GM12878 (cell line): ENCODE results near the gene HOXC5. TPM values are rescaled to one million over a fixed set of nuclear protein-coding genes. Genes with fewer than 3 reads are reported as not detected.

Experiments used
- ATAC-seq: fragments of 200-7000 bp; cut with Tn5 transposase; 3 replicates; pipeline ENCODE4 v1.9.1; 2020; ENCODE audit warnings: mild to moderate bottlenecking, moderate library complexity
- BruUV-seq: library from RNA; stranded (reverse); fragments of 400-500 nt; replicated peaks from 2 replicates; lab custom pipeline; 2021; lab: Mats Ljungman, UMichigan
- CTCF ChIA-PET: fragments of 300-600 bp; sonication (Branson Sonifier 250); formaldehyde crosslinking; extraction: SDS; loops from one replicate; lab custom pipeline; 2021; ENCODE audit warnings: inconsistent platforms; lab: Yijun Ruan, JAX
- POLR2A ChIA-PET: fragments of 350-600 bp; formaldehyde crosslinking; extraction: SDS; loops from one replicate; lab custom pipeline; 2021; ENCODE audit warnings: inconsistent platforms; lab: Charles Lee
- RAD21 ChIA-PET: fragments of 300-600 bp; sonication (Branson Sonifier 250); formaldehyde crosslinking; loops from one replicate; lab custom pipeline; 2023; ENCODE audit warnings: antibody characterized with exemption; ENCODE audit not compliant: unreplicated experiment; lab: Charles Lee
- SMC1A ChIA-PET: fragments of 300-600 bp; sonication (Branson Sonifier 250); formaldehyde crosslinking; loops from one replicate; lab custom pipeline; 2023; ENCODE audit not compliant: unreplicated experiment, uncharacterized antibody; lab: Charles Lee
- DNase-seq: peaks from one replicate; pipeline ENCODE4 v3.0.0-alpha.2; 2011; ENCODE audit warnings: low read depth, low spot score
- FAIRE-seq: peaks from 3 replicates; lab custom pipeline; 2011; peaks lifted over from hg19 to GRCh38; lab: Jason Lieb, UNC
- H2AFZ ChIP-seq: 2 replicates; pipeline ENCODE4 v1.6.0; 2011; ENCODE audit warnings: low read depth, low read length, control low read depth; ENCODE audit not compliant: control insufficient read depth
- H3K27ac ChIP-seq: 2 replicates; pipeline ENCODE4 v1.5.1; 2011; ENCODE audit warnings: control low read depth; ENCODE audit not compliant: control insufficient read depth, insufficient read depth
- H3K27me3 ChIP-seq, 2 experiments: replicated peaks in 1 of 2; 2 replicates each; pipeline versions ENCODE4 v1.6.0 to v1.6.1; 2011; ENCODE audit warnings: low read length in 1 of 2; ENCODE audit not compliant: control insufficient read depth in 2 of 2, insufficient read depth in 2 of 2
- H3K36me3 ChIP-seq, 2 experiments: 2 replicates each; pipeline ENCODE4 v1.5.1; 2011; ENCODE audit warnings: low read length in 1 of 2; ENCODE audit not compliant: control insufficient read depth in 2 of 2, insufficient read depth in 2 of 2
- H3K4me1 ChIP-seq: 2 replicates; pipeline ENCODE4 v1.6.1; 2011; ENCODE audit warnings: mild to moderate bottlenecking, low read length, moderate library complexity, mixed read lengths; ENCODE audit not compliant: control insufficient read depth, insufficient read depth
- H3K4me2 ChIP-seq: 2 replicates; pipeline ENCODE4 v1.6.0; 2011; ENCODE audit warnings: control low read depth; ENCODE audit not compliant: control insufficient read depth, insufficient read depth
- H3K4me3 ChIP-seq: fragments of 200-600 bp; sonication (generic); 2 replicates; pipeline ENCODE4 v1.5.1; 2016
- H3K79me2 ChIP-seq: 2 replicates; pipeline ENCODE4 v1.6.0; 2011; ENCODE audit warnings: low read length; ENCODE audit not compliant: control insufficient read depth, insufficient read depth
- H3K9ac ChIP-seq: 2 replicates; pipeline ENCODE4 v1.8.0; 2011; ENCODE audit warnings: low read length, control low read depth, mixed read lengths; ENCODE audit not compliant: control insufficient read depth, insufficient read depth
- H3K9me3 ChIP-seq: replicated peaks from 3 replicates; pipeline ENCODE4 v1.5.1; 2011; ENCODE audit warnings: mild to moderate bottlenecking, low read length; ENCODE audit not compliant: control insufficient read depth, insufficient read depth
- H4K20me1 ChIP-seq: 2 replicates; pipeline ENCODE4 v1.6.0; 2011; ENCODE audit not compliant: control insufficient read depth, insufficient read depth
- BHLHE40 ChIP-seq, 2 experiments: fragments of 450-650 bp in 1 of 2; IDR thresholded peaks; 2 replicates each; pipeline ENCODE4 v1.6.1; 2011 to 2017; ENCODE audit warnings: low read depth in 2 of 2, borderline replicate concordance in 1 of 2, improper control_type of control experiment in 1 of 2, low read length in 1 of 2, mild to moderate bottlenecking in 1 of 2
- BRCA1 ChIP-seq: IDR thresholded peaks from 2 replicates; pipeline ENCODE4 v1.6.1; 2011; ENCODE audit warnings: low read depth, low read length, improper control_type of control experiment
- CTCF ChIP-seq, 3 experiments: IDR thresholded peaks in 2 of 3; conservative IDR thresholded peaks in 1 of 3; 2 replicates each; pipeline ENCODE4 v1.5.1; 2011; ENCODE audit warnings: low read depth in 3 of 3, low read length in 3 of 3, mild to moderate bottlenecking in 3 of 3, control low read depth in 2 of 3, moderate library complexity in 2 of 3, inconsistent platforms in 1 of 3, mixed read lengths in 1 of 3; ENCODE audit not compliant: control insufficient read depth in 2 of 3, insufficient read depth in 1 of 3; ENCODE audit errors: extremely low read depth in 1 of 3
- ESRRA ChIP-seq: IDR thresholded peaks from 2 replicates; pipeline ENCODE4 v1.6.1; 2012; ENCODE audit warnings: mild to moderate bottlenecking, low read length, improper control_type of control experiment
- EZH2 ChIP-seq: IDR thresholded peaks from 2 replicates; pipeline ENCODE4 v1.6.1; 2012; ENCODE audit warnings: low read depth, mild to moderate bottlenecking, control low read depth, inconsistent platforms, low read length, borderline replicate concordance; ENCODE audit not compliant: control insufficient read depth
- FOS ChIP-seq: IDR thresholded peaks from 3 replicates; pipeline ENCODE4 v1.6.1; 2011; ENCODE audit warnings: borderline replicate concordance; ENCODE audit not compliant: insufficient read length; ENCODE audit errors: extremely low read depth
- HSF1 ChIP-seq: fragments of 150-350 bp; IDR thresholded peaks from 2 replicates; pipeline ENCODE4 v1.6.1; 2014; ENCODE audit warnings: mild to moderate bottlenecking, low read depth, low read length
- IKZF2 ChIP-seq, 2 experiments: fragments of 450-650 bp; IDR thresholded peaks; 2 replicates each; pipeline ENCODE4 v1.6.1; 2017; ENCODE audit warnings: mild to moderate bottlenecking in 2 of 2, moderate library complexity in 2 of 2
- MTA2 ChIP-seq: fragments of 450-650 bp; IDR thresholded peaks from 2 replicates; pipeline ENCODE4 v1.6.1; 2016; ENCODE audit warnings: low read depth, mild to moderate bottlenecking, moderate library complexity
- MYB ChIP-seq: fragments of 150-350 bp; IDR thresholded peaks from 2 replicates; pipeline ENCODE4 v1.6.1; 2014; ENCODE audit warnings: mild to moderate bottlenecking, low read depth, low read length, borderline replicate concordance
- NBN ChIP-seq: fragments of 450-650 bp; IDR thresholded peaks from 2 replicates; pipeline ENCODE4 v1.6.1; 2016
- PRDM15 ChIP-seq: fragments of 450-650 bp; formaldehyde crosslinking; IDR thresholded peaks from 2 replicates; pipeline ENCODE4 v1.4.0; 2020; ENCODE audit warnings: mild to moderate bottlenecking, moderate library complexity
- SIN3A ChIP-seq: IDR thresholded peaks from 2 replicates; pipeline ENCODE4 v1.6.1; 2012; ENCODE audit warnings: low read depth, low read length, improper control_type of control experiment
- SP1 ChIP-seq: IDR thresholded peaks from one replicate; pipeline ENCODE4 v1.6.1; 2011; ENCODE audit warnings: low read depth, low read length
- SRF ChIP-seq, 2 experiments: IDR thresholded peaks; 2 replicates each; pipeline ENCODE4 v1.6.1; 2011; ENCODE audit warnings: low read depth in 2 of 2, low read length in 2 of 2, mild to moderate bottlenecking in 1 of 2, moderate library complexity in 1 of 2
- YY1 ChIP-seq: IDR thresholded peaks from 2 replicates; pipeline ENCODE4 v1.6.1; 2011; ENCODE audit warnings: low read depth, mild to moderate bottlenecking, low read length
- WGBS: methylation state at CpG from one replicate; pipeline ENCODE4 v1.1.6; 2016; ENCODE audit warnings: low lambda C conversion rate; ENCODE audit not compliant: insufficient replicate concordance, insufficient coverage; ENCODE audit errors: missing lambda C conversion rate; 5-methylcytosine and 5-hydroxymethylcytosine counted together
- in situ Hi-C: fragments of 300-500 bp; cut with MboI; formaldehyde crosslinking; loops from 9 replicates; pipeline ENCODE4 v1.14.3; 2018; ENCODE audit warnings: mixed read lengths
- intact Hi-C: fragments of 100-400 bp; cut with micrococcal nuclease; formaldehyde crosslinking; loops from one replicate; pipeline ENCODE4 v1.14.2; 2022; ENCODE audit not compliant: unreplicated experiment
- polyA plus RNA-seq, 11 experiments: library from polyadenylated mRNA; depleted of rRNA in 4 of 11; unstranded in 6 of 11; stranded (reverse) in 5 of 11; fragments of >200 nt; fragmentation: Nextera tagmentation in 4 of 11; fragmentation: Illumina TruSeq in 1 of 11; extraction: Ambion mirVana in 4 of 11; extraction: Trizol in 1 of 11; gene quantifications; 1 replicate in 1 of 11; 2 replicates in 10 of 11; pipeline versions ENCODE4 v1.2.1 to v1.2.3, GENCODE V29; 2011 to 2016; ENCODE audit warnings: inconsistent platforms in 2 of 11, missing spikeins in 2 of 11, low read depth in 1 of 11
- total RNA-seq, 4 experiments: library from RNA; depleted of rRNA in 3 of 4; stranded (reverse); fragments of >200 nt in 3 of 4; fragmentation: Illumina TruSeq in 1 of 4; extraction: Trizol in 1 of 4; gene quantifications; 2 replicates each; pipeline versions ENCODE4 v1.2.1 to v1.2.3, GENCODE V29; 2013 to 2021

The HOXC5 gene
- total and polyA plus RNA-seq, 10 of the 15 experiments (the other 5 are each of a cell fraction or from before 2014, with no cell fraction given), result 0.11 TPM; not detected in 9

- H3K4me3 ChIP-seq, result no peak overlapping the region
- H3K4me2 ChIP-seq, result no peak overlapping the region
- no peaks in the 10 kb centered on the region for H3K9me3 ChIP-seq
- H3K36me3 ChIP-seq, result no peaks in the 10 kb centered on the region
- H3K79me2 ChIP-seq, result no peaks in the 10 kb centered on the region
- no peak overlapping the region for H3K9ac ChIP-seq
- no peak overlapping the region for H2AFZ ChIP-seq
- peaks cover 3% of the 10 kb centered on the region; the same call in 1 of the 2 replicates for H4K20me1 ChIP-seq
- ChIA-PET SMC1A (interaction anchor here (0.6 to 1.5 kb wide), 4 partner anchors 10 to 234 kb away, joined by 3 to 5 read pairs (median 4); no protein-coding TSS in a partner anchor), CTCF (interaction anchor here (0.6 to 2.8 kb wide), 12 partner anchors 13 to 248 kb away, joined by 3 to 10 read pairs (median 4); no protein-coding TSS in a partner anchor), RAD21 (interaction anchor here (0.6 to 2.1 kb wide), 7 partner anchors 9 to 380 kb away, joined by 3 to 7 read pairs (median 4); partner anchors contain the start of gene HOXC9), POLR2A (interaction anchor here (0.7 kb wide), 1 partner anchor 9 kb away, joined by 5 read pairs; the partner anchor contains the start of gene HOXC9)
- FAIRE-seq (no peak), DNase-seq (no peak), ATAC-seq (no peak)
- WGBS, result under 1% methylated on average over 8 of the region's 8 CpGs
- in situ Hi-C loops, result no loop called here
- BruUV-seq, result no TSS peak
- intact Hi-C loops, result no loop called here
- H3K27me3 ChIP-seq, result peaks cover 29 to 57% of the 10 kb centered on the region in 2 experiments
- H3K4me1 ChIP-seq, result peaks cover 13% of the 10 kb centered on the region
- TF ChIP-seq PRDM15 (no peak), IKZF2 (IDR thresholded peaks at IDR 0.05) (no peak), EZH2 (no peak), SP1 (no peak), BRCA1 (no peak), MTA2 (no peak), SIN3A (no peak), ESRRA (no peak), NBN (no peak), FOS (no peak), BHLHE40 (IDR thresholded peaks at IDR 0.05; ENCODE audit: borderline replicate concordance in 1 of 2, low read depth in 2 of 2, low read length in 1 of 2) (no peak), HSF1 (no peak), YY1 (no peak), MYB (no peak), CTCF (IDR thresholded peaks at IDR 0.05 in 2 of 3, conservative IDR thresholded peaks at IDR 0.05 in 1 of 3; ENCODE audit: control insufficient read depth in 2 of 3, extremely low read depth in 1 of 3, insufficient read depth in 1 of 3, low read depth in 3 of 3, low read length in 3 of 3) (no peak), SRF (IDR thresholded peaks at IDR 0.05; ENCODE audit: low read depth in 2 of 2, low read length in 2 of 2) (no peak)
- no peak overlapping the region for H3K27ac ChIP-seq
These were observed 41.8 kb upstream of the HOXC5 start for GRCh38 chr12:53991077-53991460.
